Measurements from ENCODE around the gene ATAD3B.
"Not testable (repeated sequence)": the region's sequence is repeated elsewhere in the genome, so short reads cannot be mapped to it uniquely, and the experiment has no call there.

DNA sequence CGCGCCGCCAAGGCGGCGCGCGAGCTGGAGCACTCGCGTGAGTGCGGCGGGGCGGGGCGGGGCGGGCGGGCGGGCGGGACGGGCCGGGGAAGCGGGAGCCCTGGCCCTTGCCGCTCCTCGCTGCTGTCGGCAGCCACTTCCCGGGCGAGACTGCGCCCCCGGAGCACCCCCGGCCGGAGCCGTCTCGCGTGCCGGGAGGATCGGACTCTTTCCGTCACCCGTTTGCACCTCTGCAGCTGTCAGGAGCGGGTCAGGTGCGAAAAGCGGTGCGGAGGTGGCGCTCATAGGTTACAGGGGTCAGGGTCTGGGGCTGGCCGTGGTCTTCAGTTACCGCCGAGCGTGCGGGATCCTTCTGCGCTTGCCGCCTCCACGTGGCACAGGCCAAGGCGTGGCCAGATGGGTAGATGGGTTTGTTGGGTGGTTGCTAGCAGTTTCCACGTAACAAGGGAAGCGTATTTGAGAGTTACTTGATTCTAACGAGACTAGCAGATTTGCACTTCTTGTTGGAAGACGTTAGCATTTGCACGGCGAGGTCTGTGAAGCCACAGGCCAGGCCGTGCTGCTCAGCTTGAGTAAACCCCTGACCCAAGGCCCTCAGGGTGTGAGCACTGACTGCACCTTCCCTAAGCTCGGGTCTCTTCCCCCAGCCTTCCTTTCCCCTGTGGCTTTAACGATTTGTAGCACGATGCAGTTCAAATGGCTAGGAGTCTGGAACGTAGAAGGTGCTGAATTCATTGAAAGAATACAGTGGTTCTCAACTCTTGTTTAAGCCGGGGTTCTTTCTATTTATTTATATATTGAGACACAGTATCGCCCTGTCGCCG is 700 bp downstream of the ATAD3B start:
- TF ChIP-seq, protein P1, sequence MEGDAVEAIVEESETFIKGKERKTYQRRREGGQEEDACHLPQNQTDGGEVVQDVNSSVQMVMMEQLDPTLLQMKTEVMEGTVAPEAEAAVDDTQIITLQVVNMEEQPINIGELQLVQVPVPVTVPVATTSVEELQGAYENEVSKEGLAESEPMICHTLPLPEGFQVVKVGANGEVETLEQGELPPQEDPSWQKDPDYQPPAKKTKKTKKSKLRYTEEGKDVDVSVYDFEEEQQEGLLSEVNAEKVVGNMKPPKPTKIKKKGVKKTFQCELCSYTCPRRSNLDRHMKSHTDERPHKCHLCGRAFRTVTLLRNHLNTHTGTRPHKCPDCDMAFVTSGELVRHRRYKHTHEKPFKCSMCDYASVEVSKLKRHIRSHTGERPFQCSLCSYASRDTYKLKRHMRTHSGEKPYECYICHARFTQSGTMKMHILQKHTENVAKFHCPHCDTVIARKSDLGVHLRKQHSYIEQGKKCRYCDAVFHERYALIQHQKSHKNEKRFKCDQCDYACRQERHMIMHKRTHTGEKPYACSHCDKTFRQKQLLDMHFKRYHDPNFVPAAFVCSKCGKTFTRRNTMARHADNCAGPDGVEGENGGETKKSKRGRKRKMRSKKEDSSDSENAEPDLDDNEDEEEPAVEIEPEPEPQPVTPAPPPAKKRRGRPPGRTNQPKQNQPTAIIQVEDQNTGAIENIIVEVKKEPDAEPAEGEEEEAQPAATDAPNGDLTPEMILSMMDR (optimal IDR thresholded peaks at IDR 0.05 in 1 of 3, IDR thresholded peaks at IDR 0.05 in 1 of 3, conservative IDR thresholded peaks at IDR 0.05 in 1 of 3; ENCODE audit: extremely low read depth in 1 of 3, insufficient read depth in 2 of 3, low read length in 3 of 3), result not testable (repeated sequence)
- not testable (repeated sequence) for TF ChIP-seq EZH2 (IDR thresholded peaks at IDR 0.05; ENCODE audit: low read length)
